Activated CD4-positive, CD25-positive, alpha-beta regulatory T cell treated with anti-CD3 and anti-CD28 coated beads, Interleukin-2, amount 50 U/mL, for 24 hours (primary cell): ENCODE measurements around the gene NAGLU.
"Not testable (repeated sequence)": the region's sequence is repeated elsewhere in the genome, so short reads cannot be mapped to it uniquely, and the experiment has no call there.

Experiments used
- ATAC-seq, 2 donors: fragments of 150-1000 bp; cut with Tn5 transposase; one replicate each; pipeline ENCODE4 v1.10.0; 2021; ENCODE audit warnings: mild to moderate bottlenecking in 1 of 2, moderate library complexity in 1 of 2

Gene NAGLU

DNA sequence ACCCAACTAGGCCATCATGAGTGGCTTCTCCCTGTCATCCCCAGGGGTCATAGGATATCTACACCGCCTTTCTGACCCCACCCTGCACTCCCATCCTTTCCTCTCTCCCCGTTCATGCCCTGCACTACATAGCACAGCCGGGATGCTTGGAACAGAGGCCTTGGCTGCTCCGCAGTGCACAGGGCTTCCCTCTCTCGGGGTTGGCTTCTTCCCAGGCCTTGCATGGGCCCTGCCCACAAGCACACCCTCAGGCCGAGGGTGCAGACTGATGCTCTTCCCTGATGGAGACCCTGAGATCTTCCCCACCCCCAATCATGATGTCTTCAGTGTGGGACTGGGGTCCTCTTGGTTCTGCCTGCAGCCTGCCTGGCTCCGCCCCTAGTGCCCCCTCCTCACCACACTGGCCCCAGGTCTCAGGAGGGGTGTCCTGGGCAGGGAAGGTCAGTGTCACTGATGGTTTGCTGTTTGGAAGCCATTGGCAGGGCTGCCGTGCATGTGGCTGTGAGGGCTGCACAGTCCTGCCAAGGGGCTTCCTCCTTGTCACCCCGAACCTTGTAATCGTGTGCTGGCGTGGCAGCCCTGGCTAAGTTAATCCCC, 14.3 kb upstream of the NAGLU start:
- ATAC-seq: no peak

DNA sequence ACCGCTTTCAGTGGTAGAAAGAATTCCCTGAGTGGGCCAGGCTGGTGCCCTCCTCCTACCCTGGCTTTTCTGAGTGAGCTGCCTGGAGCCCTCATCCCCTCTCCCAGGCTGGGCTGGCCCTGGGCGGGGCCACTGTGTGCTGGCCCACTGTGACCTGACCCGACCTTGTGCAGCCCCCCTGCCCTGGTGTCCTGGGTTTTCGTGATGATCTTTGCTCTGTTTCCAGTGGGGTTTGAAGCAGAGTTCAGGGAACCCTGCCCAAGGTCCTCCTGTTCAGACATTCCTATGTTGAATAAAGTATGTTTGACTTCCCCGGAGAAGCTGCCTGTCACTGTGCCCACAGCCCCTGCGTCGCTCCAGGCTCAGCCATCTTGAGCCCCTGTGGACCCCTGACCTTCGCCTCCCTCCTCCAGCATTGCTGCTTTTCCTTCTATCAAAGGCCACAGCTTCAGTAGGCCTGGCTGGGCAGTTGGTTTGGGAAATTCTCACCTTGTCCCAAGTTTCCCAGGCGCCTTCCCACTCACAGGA, 13.7 kb upstream of the NAGLU start:
- ATAC-seq: no peak

DNA sequence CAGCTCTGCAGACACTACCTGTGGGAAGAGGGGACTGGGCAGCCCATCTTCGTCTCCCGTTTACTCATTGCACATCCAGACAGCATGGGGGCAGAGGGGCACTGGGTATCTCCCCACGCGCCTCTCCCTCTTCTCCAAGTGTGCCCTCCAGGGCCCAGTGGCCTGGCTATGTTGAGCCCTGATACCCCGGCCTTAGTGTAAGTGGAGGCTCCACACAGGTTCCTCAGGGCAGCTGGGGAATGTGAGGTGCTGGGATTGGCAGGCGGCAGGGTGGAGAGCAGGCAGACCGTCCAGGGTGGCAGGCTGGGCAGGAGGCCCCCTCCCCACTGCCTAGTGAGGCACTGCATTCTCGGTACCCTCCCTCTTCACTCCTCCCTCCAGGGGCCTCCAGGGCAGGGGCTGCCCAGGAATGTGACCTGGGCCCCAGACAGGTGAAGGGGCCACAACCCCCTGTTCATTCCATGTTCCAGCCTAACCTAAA, 13.2 kb upstream of the NAGLU start:
- no peak for ATAC-seq

DNA sequence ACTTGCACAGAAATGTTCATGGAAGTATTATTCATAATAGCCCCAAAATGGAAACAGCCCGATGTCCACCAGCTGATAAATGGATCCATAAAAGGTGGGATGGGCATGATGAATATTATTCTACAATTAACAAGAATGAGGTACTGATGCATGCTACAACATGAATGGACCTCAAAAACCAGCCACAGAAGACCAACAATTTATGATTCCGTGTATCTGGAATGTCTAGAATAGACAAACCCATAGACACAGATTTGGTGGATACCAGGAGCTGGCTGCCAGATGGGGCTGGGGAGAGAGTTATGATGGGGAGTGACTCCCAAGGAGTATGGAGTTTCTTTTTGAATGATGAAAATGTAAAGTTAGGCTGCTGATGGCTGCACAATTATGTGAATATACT, 10.8 kb upstream of the NAGLU start:
- ATAC-seq: no peak

DNA sequence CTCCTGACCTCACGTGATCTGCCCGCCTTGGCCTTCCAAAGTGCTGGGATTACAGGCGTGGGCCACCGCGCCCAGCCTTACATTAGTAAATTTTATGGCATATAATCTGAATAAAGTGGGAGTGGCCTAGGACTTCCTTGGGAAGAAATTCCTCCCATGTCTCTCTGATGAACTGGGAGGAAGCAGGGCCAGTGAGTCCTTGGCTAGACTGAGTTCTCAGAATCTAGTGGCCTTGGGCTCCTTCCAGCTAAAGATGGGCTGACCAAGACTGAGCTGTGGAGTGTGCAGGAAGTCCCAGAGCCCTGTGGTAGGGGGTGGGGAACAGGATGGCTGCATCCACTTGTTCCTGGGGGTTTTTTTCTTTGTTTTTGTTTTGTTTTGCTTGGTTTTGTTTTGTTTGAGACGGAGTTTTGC, 10.0 kb upstream of the NAGLU start:
- ATAC-seq: no peak

DNA sequence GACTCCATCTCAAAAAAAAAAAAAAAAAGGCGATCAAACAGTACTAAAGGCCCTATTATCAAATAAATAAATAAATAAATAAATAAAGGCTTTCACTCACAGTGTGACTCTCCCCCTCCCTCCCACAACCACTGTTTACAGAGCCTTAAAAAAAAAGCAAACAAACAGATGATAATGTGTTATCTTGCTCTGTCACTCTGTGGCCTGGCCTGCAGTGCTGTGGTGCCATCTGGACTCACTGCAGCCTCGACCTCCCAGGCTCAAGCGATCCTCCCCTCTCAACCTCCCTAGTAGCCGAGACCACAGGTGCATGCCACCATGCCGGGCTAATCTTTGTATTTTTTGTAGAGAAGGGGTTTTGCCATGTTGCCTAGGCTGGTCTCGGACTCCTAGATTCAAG, 8.1 kb upstream of the NAGLU start:
- ATAC-seq: no peak

DNA sequence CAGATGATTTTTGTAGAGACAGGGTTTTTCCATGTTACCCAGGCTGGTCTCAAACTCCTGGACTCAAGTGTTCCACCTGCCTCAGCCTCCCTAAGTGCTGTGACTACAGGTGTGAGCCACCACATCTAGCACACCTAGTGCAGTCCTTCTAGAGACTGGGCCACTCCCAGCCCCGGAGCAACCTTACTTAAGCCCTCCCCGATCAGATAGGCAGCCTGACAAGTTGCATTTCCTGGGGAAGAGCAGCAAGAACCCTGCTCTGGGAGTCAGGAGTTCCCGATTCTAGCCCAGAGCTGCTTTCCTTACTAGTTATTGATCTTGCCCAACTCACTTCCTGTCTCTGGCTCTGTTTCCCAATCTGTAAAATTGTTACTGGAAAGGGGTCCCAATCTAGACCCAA, 7.0 kb upstream of the NAGLU start:
- ATAC-seq: no peak

DNA sequence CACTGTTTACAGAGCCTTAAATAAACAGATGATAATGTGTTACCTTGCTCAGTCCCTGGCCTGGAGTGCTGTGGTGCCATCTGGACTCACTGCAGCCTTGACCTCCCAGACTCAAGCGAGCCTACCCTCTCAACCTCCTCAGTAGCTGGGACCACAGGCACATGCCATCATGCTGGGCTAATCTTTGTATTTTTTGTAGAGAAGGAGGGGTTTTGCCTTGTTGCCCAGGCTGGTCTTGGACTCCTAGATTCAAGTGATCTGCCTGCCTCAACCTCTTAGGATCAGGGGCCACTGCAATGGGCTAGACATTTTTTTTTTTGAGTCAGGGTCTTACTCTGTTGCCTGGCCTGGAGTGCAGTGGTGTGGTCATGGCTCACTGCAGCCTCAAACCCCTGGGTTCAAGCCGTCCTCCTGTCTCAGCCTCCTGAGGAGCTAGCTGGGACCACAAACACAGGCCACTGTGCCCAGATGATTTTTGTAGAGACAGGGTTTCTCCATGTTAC, 5.0 kb upstream of the NAGLU start:
- no peak for ATAC-seq

DNA sequence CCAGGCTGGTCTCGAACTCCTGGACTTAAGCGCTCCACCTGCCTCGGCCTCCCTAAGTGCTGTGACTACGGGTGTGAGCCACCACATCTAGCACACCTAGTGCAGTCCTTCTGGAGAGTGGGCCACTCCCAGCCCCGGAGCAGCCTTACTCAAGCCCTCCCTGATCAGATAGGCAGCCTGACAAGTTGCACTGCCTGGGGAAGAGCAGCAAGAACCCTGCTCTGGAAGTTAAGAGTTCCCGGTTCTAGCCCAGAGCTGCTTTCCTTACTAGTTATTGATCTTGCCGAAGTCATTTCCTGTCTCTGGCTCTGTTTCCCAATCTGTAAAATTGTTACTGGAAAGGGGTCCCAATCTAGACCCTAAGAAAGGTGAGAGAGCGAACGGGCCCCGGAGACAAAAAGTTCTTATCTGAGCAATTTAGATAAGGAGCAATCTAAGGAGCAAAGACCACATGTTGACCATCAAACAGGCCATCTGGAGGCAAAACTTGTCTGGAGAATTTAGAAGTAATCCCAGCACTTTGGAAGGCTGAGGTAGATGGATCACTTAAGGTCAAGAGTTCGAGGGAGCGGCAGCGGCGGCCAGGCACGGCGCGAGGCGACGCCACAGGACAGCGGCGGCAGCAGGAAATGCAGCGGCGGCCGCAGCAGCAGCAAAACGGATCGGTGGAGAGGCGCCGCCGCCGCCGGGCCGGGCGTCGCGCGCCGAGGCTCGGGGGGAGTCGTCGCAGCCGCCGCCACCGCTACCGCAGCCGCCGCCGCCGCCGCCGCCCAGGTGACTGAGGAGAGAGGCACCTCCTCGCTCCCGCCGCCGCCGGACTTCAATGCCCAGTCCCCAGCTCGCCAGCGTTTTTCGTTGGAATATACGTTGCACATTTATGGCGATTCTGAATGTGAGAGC, 4.3 kb upstream of the NAGLU start:
- ATAC-seq: peak; percentile 11 to 18

DNA sequence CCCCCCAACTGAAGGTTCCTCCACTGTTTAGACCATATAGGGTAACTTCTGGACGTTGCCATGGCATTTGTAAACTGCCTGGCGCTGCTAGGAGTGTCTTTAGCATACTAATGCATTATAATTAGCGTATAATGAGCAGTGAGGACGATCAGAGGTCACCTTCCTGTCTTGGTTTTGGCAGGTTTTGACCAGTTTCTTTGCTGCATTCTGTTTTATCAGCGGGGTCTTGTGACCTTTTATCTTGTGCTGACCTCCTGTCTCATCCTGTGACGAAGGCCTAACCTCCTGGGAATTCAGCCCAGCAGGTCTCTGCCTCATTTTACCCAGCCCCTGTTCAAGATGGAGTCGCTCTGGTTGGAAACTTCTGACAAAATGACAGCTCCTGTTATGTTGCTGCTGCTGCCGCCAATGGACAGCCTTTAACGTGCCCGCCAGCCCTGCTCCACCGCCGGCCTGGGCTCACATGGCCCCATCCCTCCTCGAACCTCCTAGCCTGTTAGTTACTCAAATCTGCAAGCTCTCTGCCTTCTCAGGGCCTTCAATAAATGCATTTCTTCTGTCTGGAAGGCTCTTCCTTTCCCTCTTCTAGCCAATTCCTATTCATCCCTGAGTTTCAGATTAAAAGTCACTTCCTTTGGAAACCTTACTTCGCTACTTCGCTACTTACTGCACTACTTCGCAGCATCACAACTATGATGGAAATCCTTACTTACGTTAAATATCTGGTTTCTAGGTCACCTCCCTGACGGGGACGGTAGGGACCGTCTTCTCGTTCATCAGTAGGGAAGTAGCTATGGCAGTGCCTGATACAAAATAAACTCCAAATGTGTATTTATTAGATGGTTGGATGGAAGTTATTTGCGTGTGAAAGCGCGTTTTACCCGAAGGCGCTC, 640 bp upstream of the NAGLU start:
- ATAC-seq: peak in 1 of 2 donors; percentile 4

DNA sequence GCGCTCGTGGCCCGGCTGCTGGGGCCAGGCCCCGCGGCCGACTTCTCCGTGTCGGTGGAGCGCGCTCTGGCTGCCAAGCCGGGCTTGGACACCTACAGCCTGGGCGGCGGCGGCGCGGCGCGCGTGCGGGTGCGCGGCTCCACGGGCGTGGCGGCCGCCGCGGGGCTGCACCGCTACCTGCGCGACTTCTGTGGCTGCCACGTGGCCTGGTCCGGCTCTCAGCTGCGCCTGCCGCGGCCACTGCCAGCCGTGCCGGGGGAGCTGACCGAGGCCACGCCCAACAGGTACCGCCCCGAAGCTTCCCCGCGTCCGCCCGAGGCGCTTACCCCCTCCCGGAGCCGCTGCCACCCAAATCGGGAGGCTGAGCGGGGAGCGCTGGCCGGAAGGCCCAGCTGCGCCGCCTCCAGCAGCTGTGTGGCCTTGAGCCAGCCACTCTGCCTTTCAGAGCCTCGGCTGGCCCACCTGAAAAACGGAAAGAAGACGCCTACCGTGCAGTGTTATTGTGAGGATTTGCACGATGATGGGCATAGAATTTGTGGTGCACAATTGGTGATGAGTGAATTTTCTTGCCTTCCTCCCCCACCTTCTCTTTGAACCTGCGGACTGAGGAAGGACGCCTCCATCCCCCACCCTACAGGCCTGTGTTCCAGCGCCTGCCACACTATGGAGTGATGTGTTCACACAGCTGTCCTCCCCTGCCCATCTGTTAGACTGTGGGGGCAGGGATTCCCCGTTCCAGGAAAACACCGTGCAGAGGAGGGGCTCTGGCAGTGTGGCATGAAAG, 523 bp downstream of the NAGLU start:
- peak; percentile 68 to 76 for ATAC-seq

DNA sequence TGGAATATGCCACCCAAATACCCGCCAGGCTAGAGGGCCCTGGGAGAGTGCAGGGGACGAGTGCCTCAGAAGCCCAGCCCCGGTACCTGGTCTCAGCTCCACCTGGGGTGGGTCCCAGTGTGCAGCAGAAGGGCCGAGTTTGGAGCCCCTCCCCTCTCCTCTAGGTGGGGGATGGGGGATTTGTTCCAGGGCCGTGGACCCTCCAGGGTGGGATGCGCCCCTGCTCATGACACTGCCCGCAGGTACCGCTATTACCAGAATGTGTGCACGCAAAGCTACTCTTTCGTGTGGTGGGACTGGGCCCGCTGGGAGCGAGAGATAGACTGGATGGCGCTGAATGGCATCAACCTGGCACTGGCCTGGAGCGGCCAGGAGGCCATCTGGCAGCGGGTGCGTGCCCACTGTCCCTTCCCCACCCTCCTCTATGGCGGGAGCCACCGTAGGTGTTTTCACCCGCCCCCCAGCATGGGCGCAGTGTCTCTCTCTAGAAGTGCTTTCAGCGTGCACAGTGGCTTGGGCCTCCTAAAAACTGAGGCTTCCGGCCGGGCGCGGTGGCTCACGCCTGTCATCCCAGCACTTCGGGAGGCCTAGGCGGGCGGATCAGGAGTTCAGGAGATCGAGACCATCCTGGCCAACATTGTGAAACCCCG, 1.2 kb downstream of the NAGLU start:
- no peak for ATAC-seq

DNA sequence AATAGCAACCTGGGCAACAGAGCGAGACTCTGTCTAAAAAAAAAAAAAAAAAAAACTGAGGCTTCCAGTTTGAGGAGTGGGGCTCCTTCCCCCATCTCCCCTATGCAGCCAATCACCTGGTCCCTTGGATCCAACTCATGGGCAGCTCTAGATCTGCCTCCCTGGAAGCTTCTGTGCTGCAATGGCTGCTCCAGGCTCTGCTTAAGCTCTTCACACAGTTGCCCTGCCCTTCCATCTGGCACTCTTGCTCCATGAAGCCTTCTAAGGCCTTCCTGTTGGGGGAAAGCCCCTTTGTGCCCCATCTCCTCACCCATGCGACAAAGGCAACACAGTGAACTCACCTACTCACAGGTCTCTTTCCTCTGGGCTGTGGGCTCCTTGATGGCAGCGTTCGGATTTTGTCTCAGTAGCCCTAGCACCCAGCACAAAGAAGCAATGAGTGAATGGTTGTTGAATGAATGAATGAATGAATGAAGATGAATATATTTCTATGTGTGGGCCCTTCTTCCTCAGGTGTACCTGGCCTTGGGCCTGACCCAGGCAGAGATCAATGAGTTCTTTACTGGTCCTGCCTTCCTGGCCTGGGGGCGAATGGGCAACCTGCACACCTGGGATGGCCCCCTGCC, 1.9 kb downstream of the NAGLU start:
- ATAC-seq: no peak

DNA sequence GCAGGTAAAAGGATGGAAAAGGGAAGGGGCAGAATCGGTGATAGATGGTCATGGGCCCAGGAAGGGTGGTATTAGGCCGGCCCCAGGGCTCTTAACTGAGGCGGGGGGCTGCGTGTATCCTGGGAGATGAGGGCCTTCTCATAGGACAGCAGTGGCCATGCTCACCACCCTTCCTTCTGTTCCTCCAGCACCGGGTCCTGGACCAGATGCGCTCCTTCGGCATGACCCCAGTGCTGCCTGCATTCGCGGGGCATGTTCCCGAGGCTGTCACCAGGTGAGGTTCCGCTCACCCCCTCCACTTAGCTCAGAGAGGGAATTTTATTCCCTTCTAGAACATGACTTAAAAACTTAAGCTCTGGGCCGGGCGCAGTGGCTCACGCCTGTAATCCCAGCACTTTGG, 2.4 kb downstream of the NAGLU start:
- ATAC-seq: no peak

DNA sequence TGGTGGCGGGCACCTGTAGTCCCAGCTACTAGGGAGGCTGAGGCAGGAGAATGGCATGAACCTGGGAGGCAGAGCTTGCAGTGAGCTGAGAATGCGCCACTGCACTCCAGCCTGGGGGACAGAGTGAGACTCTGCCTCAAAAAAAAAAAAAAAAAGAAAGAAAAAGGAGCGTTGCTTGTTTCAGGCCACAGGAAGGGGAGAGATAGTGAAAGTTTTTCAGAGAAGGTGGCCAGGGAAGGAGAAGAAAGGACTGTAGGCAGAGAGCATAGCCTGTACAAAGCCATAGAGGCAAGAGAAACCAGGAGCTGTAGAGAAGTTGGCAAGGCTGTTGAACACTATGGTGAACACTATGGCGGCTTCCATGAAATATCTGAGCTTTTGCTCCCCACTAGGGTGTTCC, 4.5 kb downstream of the NAGLU start:
- not testable (repeated sequence) for ATAC-seq

DNA sequence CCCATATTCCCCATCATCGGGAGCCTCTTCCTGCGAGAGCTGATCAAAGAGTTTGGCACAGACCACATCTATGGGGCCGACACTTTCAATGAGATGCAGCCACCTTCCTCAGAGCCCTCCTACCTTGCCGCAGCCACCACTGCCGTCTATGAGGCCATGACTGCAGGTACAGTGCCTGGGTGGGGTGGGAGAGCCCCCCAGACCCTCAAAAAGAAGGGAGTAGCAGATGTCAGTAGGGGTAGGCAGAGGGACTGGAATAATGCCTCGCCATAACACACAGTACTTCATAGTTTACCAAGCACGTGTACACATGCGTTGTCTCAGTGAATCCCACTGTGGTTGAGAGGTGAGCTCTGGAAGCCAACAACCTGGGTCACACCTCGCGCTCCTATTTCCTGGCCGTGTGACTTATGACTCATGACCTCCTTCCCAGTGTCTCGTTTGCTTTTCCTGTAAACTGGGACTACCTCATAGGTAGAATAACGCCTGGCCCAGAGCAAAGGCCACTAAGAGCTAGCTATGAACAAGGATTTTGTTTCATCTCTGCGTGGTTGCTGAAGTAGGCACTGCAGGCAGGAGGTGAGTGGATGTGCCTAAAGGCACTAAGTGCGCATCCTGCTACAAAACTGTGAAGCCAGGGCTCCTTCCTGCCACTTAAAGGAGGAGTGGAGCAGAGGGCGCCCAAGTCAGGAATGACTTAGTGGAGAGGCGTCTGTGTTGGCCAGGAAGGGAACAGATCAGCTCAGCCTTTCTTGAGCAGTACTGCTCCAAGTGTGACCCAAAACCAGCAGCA, 5.2 kb downstream of the NAGLU start:
- ATAC-seq: no peak

DNA sequence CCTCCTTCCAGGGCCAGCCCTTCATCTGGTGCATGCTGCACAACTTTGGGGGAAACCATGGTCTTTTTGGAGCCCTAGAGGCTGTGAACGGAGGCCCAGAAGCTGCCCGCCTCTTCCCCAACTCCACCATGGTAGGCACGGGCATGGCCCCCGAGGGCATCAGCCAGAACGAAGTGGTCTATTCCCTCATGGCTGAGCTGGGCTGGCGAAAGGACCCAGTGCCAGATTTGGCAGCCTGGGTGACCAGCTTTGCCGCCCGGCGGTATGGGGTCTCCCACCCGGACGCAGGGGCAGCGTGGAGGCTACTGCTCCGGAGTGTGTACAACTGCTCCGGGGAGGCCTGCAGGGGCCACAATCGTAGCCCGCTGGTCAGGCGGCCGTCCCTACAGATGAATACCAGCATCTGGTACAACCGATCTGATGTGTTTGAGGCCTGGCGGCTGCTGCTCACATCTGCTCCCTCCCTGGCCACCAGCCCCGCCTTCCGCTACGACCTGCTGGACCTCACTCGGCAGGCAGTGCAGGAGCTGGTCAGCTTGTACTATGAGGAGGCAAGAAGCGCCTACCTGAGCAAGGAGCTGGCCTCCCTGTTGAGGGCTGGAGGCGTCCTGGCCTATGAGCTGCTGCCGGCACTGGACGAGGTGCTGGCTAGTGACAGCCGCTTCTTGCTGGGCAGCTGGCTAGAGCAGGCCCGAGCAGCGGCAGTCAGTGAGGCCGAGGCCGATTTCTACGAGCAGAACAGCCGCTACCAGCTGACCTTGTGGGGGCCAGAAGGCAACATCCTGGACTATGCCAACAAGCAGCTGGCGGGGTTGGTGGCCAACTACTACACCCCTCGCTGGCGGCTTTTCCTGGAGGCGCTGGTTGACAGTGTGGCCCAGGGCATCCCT, 7.4 kb downstream of the NAGLU start:
- ATAC-seq: no peak

DNA sequence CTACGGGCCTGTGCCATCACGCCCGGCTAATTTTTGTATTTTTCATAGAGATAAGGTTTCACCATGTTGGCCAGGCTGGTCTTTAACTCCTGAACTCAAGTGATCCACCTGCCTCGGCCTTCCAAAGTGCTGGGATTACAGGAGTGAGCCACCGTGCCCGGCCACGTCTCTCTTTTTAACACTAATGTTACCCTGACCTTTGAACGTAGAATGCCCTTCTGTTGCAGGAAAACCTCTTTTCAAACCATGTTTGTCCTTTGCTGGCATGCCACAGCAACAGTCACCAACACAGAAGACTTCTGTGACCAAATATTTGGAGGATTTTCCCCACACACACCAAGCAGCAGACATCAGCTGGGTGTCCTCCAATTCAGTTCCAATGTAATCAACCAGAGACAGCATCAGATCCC, 8.8 kb downstream of the NAGLU start:
- ATAC-seq: no peak
